ENCODE measurements around the gene DGKZ.

The DGKZ gene

GRCh38 chr11:46397526-46397925, 50.3 kb downstream of the DGKZ start:
- DNase-seq: no peak

- DNase-seq: no peak
Measured at GRCh38 chr11:46402957-46403902, 56.0 kb downstream of the DGKZ start.

GRCh38 chr11:46404476-46405017, 57.3 kb downstream of the DGKZ start:
- no peak for DNase-seq

- no peak for DNase-seq
Measured at GRCh38 chr11:46407635-46408034, 60.4 kb downstream of the DGKZ start.

GRCh38 chr11:46408407-46408986, 61.2 kb downstream of the DGKZ start:
- no peak for DNase-seq

GRCh38 chr11:46410021-46410420, 62.8 kb downstream of the DGKZ start:
- no peak for DNase-seq

- DNase-seq: no peak
Measured at GRCh38 chr11:46413760-46414465, 66.7 kb downstream of the DGKZ start.

GRCh38 chr11:46414466-46414796, 67.2 kb downstream of the DGKZ start:
- no peak for DNase-seq

GRCh38 chr11:46414879-46415278, 67.6 kb downstream of the DGKZ start:
- DNase-seq: no peak

GRCh38 chr11:46417711-46418110, 70.4 kb downstream of the DGKZ start:
- no peak for DNase-seq

- DNase-seq: no peak
Measured at GRCh38 chr11:46418751-46419150, 71.5 kb downstream of the DGKZ start.

- DNase-seq: no peak
Measured at GRCh38 chr11:46420513-46420912, 73.2 kb downstream of the DGKZ start.

- DNase-seq: no peak
Measured at GRCh38 chr11:46421257-46421880, 74.1 kb downstream of the DGKZ start.

GRCh38 chr11:46422588-46422987, 75.3 kb downstream of the DGKZ start:
- no peak for DNase-seq

- no peak for DNase-seq
Measured at GRCh38 chr11:46426233-46426991, 79.1 kb downstream of the DGKZ start.

- no peak for DNase-seq
Measured at GRCh38 chr11:46427364-46427763, 80.1 kb downstream of the DGKZ start.

GRCh38 chr11:46429717-46430116, 82.5 kb downstream of the DGKZ start:
- no peak for DNase-seq
